Breast epithelium (tissue), 4 donors: Measurements from ENCODE around the gene SCARF2. TPM values are rescaled to one million over a fixed set of nuclear protein-coding genes. Genes with fewer than 3 reads are reported as not detected.
A peak's percentile ranks its signal among the peaks of the same experiment; 100 is the strongest.
"Not testable (repeated sequence)": the region's sequence is repeated elsewhere in the genome, so short reads cannot be mapped to it uniquely, and the experiment has no call there.

Experiments
- DNase-seq, 2 donors: peaks; one replicate each; pipeline ENCODE4 v3.0.0-alpha.2; 2019; ENCODE audit warnings: low spot score in 2 of 2
- H3K27ac ChIP-seq, 2 donors: fragments of 200-600 bp; sonication (generic) in 1 of 2; one replicate each; pipeline ENCODE4 v1.5.1; 2016 to 2019; ENCODE audit warnings: mild to moderate bottlenecking in 1 of 2
- H3K27me3 ChIP-seq, 2 donors: fragments of 200-600 bp; sonication (generic) in 1 of 2; one replicate each; pipeline versions ENCODE4 v1.5.1 to v1.6.0; 2017 to 2019; ENCODE audit warnings: control low read depth in 1 of 2, mild to moderate bottlenecking in 1 of 2
- H3K36me3 ChIP-seq: fragments of 200-600 bp; one replicate; pipeline ENCODE4 v1.5.1; 2019
- H3K4me1 ChIP-seq, 2 donors: fragments of 200-600 bp; sonication (generic); one replicate each; pipeline ENCODE4 v1.5.1; 2016 to 2019; ENCODE audit warnings: control low read depth in 1 of 2
- H3K4me3 ChIP-seq, 3 donors: fragments of 200-600 bp; sonication (generic); 1 replicate in 2 of 3; 2 replicates in 1 of 3; pipeline ENCODE4 v1.5.1; 2016 to 2019; ENCODE audit warnings: mild to moderate bottlenecking in 3 of 3, moderate library complexity in 2 of 3
- H3K9me3 ChIP-seq, 2 donors: fragments of 200-600 bp; sonication (generic) in 1 of 2; one replicate each; pipeline ENCODE4 v1.5.1; 2016 to 2019; ENCODE audit warnings: control low read depth in 1 of 2
- CTCF ChIP-seq, 3 donors: fragments of 450-650 bp; IDR thresholded peaks; one replicate each; pipeline ENCODE4 v1.5.1; 2016 to 2017; ENCODE audit warnings: antibody characterized with exemption in 3 of 3, mild to moderate bottlenecking in 3 of 3, moderate library complexity in 3 of 3
- POLR2A ChIP-seq: fragments of 450-650 bp; IDR thresholded peaks from one replicate; pipeline ENCODE4 v1.6.1; 2016; ENCODE audit warnings: antibody characterized with exemption, mild to moderate bottlenecking, moderate library complexity
- POLR2AphosphoS5 ChIP-seq, 3 donors: sonication (generic); formaldehyde crosslinking; IDR thresholded peaks; one replicate each; pipeline ENCODE4 v1.6.1; 2017; ENCODE audit warnings: antibody characterized with exemption in 3 of 3
- intact Hi-C: fragments of 100-400 bp; cut with DNase I; formaldehyde crosslinking; loops from one replicate; pipeline ENCODE4 v1.15.1; 2023; ENCODE audit warnings: low total_unique reads
- total RNA-seq, 3 donors: library from RNA; depleted of rRNA; stranded (reverse); fragments of >200 nt; gene quantifications; one replicate each; pipeline ENCODE4 v1.1.0, GENCODE V29; 2016

SCARF2 gene
- total RNA-seq, 3 donors from 2014 or later: 5.3 to 14.7 (median 12.3) TPM

- Histone ChIP-seq H3K4me3 (peak within 1 kb of the TSS; percentile 65 to 84 (median 82)), H3K27me3 (no peaks in the 10 kb centered on the region), H3K36me3 (no peaks in the 10 kb centered on the region), H3K4me1 (peaks cover 0 to 6% of the 10 kb centered on the region in 2 donors), H3K9me3 (no peaks in the 10 kb centered on the region), H3K27ac (peak within 1 kb of the TSS; percentile 64 to 68)
- TF ChIP-seq POLR2A: no peak
- peak in 2 of 3 donors; percentile 46 to 61 for TF ChIP-seq POLR2AphosphoS5 (IDR thresholded peaks at IDR 0.05)
- TF ChIP-seq CTCF (IDR thresholded peaks at IDR 0.05): no peak
- intact Hi-C loops: no loop called here
- peak; percentile 84 to 85 for DNase-seq
Observed at GRCh38 chr22:20393705-20394476, 43.7 kb downstream of the SCARF2 start, which contains the start of gene ZNF74. ZNF74 (plus strand) TSS chr22:20394151; CDS start chr22:20394629, 478 bp downstream.

- Histone ChIP-seq H3K4me3 (peak overlapping the region; percentile 65 to 84 (median 82)), H3K36me3 (no peaks in the 10 kb centered on the region), H3K27me3 (no peaks in the 10 kb centered on the region), H3K9me3 (no peaks in the 10 kb centered on the region), H3K27ac (peak overlapping the region; percentile 64 to 68), H3K4me1 (peaks cover 0 to 6% of the 10 kb centered on the region in 2 donors)
- no peak for DNase-seq
- no peak for TF ChIP-seq POLR2A
- no peak for TF ChIP-seq CTCF (IDR thresholded peaks at IDR 0.05)
- TF ChIP-seq POLR2AphosphoS5 (IDR thresholded peaks at IDR 0.05): no peak
- intact Hi-C loops: no loop called here
Observed at GRCh38 chr22:20392983-20393704, 44.5 kb downstream of the SCARF2 start.

- H3K9me3 ChIP-seq, H3K27ac ChIP-seq, H3K4me3 ChIP-seq, H3K27me3 ChIP-seq, H3K4me1 ChIP-seq, intact Hi-C loops, DNase-seq, H3K36me3 ChIP-seq: not testable (repeated sequence)
Observed at GRCh38 chr22:20392365-20392881, 45.2 kb downstream of the SCARF2 start.

- no peak for DNase-seq
- intact Hi-C loops: no loop called here
- no peaks in the 10 kb centered on the region for H3K9me3 ChIP-seq
- TF ChIP-seq CTCF (IDR thresholded peaks at IDR 0.05) (no peak), POLR2AphosphoS5 (IDR thresholded peaks at IDR 0.05) (no peak), POLR2A (no peak)
- no peaks in the 10 kb centered on the region for H3K36me3 ChIP-seq
- H3K27ac ChIP-seq: no peak overlapping the region
- peaks cover 0 to 6% of the 10 kb centered on the region in 2 donors for H3K4me1 ChIP-seq
- no peaks in the 10 kb centered on the region for H3K27me3 ChIP-seq
- H3K4me3 ChIP-seq: no peak overlapping the region
Observed at GRCh38 chr22:20391222-20391621, 46.4 kb downstream of the SCARF2 start.

- no peak for TF ChIP-seq CTCF (IDR thresholded peaks at IDR 0.05)
- no peak for TF ChIP-seq POLR2A
- H3K27ac ChIP-seq: no peak overlapping the region
- H3K4me1 ChIP-seq: peaks cover 0 to 3% of the 10 kb centered on the region in 2 donors
- no peaks in the 10 kb centered on the region for H3K27me3 ChIP-seq
- H3K9me3 ChIP-seq: no peaks in the 10 kb centered on the region
- intact Hi-C loops: no loop called here
- H3K4me3 ChIP-seq: no peak overlapping the region
- no peak for DNase-seq
- no peaks in the 10 kb centered on the region for H3K36me3 ChIP-seq
Observed at GRCh38 chr22:20390394-20390907, 47.2 kb downstream of the SCARF2 start.
